Neural cell (in vitro differentiated cells): ENCODE measurements around the gene LYPLAL1. TPM values are rescaled to one million over a fixed set of nuclear protein-coding genes. Genes with fewer than 3 reads are reported as not detected.

Experiments used
- H2AFZ ChIP-seq: fragments of 200-600, 300-800 bp; sonication (generic), shearing (Covaris generic); 2 replicates; pipeline ENCODE4 v1.6.0; 2014; ENCODE audit warnings: low read depth, mild to moderate bottlenecking, antibody characterized with exemption, low read length, moderate library complexity
- H3F3A ChIP-seq: fragments of 200-600 bp; shearing (Covaris generic); 2 replicates; pipeline ENCODE4 v1.6.1; 2016; ENCODE audit warnings: mild to moderate bottlenecking, moderate library complexity, mixed read lengths, antibody characterized with exemption, low read length; ENCODE audit not compliant: insufficient read depth, poor library complexity, severe bottlenecking
- H3K27ac ChIP-seq: fragments of 200-600, 300-800 bp; sonication (generic), shearing (Covaris generic); 2 replicates; pipeline ENCODE4 v1.5.1; 2014; ENCODE audit warnings: mild to moderate bottlenecking, low read length, moderate library complexity
- H3K27me3 ChIP-seq: fragments of 300-800, 200-600 bp; sonication (generic), shearing (Covaris generic); 2 replicates; pipeline ENCODE4 v1.6.0; 2014; ENCODE audit warnings: mild to moderate bottlenecking, low read depth, low read length, moderate library complexity; ENCODE audit not compliant: insufficient read depth
- H3K36me3 ChIP-seq: fragments of 300-800, 200-600 bp; sonication (generic), shearing (Covaris generic); 2 replicates; pipeline ENCODE4 v1.5.1; 2014; ENCODE audit warnings: mild to moderate bottlenecking, antibody characterized with exemption, low read length, moderate library complexity; ENCODE audit not compliant: insufficient read depth
- H3K4me2 ChIP-seq: fragments of 300-800, 200-600 bp; sonication (generic), shearing (Covaris generic); 2 replicates; pipeline ENCODE4 v1.6.0; 2014; ENCODE audit warnings: mild to moderate bottlenecking, low read length
- H3K4me3 ChIP-seq: fragments of 300-800, 200-600 bp; sonication (generic), shearing (Covaris generic); 2 replicates; pipeline ENCODE4 v1.5.1; 2014; ENCODE audit warnings: mild to moderate bottlenecking, low read length, moderate library complexity
- H3K79me2 ChIP-seq: fragments of 200-600 bp; shearing (Covaris generic); replicated peaks from 2 replicates; pipeline ENCODE4 v1.6.0; 2014; ENCODE audit warnings: mild to moderate bottlenecking, low read length, moderate library complexity; ENCODE audit not compliant: insufficient read depth
- H3K9ac ChIP-seq: fragments of 300-800, 200-600 bp; sonication (generic), shearing (Covaris generic); 2 replicates; pipeline ENCODE4 v1.6.1; 2016; ENCODE audit warnings: mild to moderate bottlenecking, low read length, mixed read lengths
- H3K9me2 ChIP-seq: fragments of 200-600 bp; shearing (Covaris generic); 2 replicates; pipeline ENCODE4 v1.6.1; 2016; ENCODE audit warnings: mild to moderate bottlenecking, low read length, mixed read lengths; ENCODE audit not compliant: insufficient read depth
- H3K9me3 ChIP-seq: fragments of 200-600, 300-800 bp; sonication (generic), shearing (Covaris generic); 2 replicates; pipeline ENCODE4 v1.6.1; 2016; ENCODE audit warnings: mild to moderate bottlenecking, mixed run types, low read length, moderate library complexity, mixed read lengths
- H4K20me1 ChIP-seq: fragments of 200-600 bp; shearing (Covaris generic); 2 replicates; pipeline ENCODE4 v1.6.1; 2016; ENCODE audit warnings: mild to moderate bottlenecking, mixed run types; ENCODE audit not compliant: insufficient read depth
- CTCF ChIP-seq: fragments of 450-650 bp; IDR thresholded peaks from 2 replicates; pipeline ENCODE4 v1.5.1; 2014; ENCODE audit warnings: antibody characterized with exemption, mild to moderate bottlenecking, moderate library complexity; ENCODE audit not compliant: poor library complexity, severe bottlenecking
- EP300 ChIP-seq: fragments of 450-650 bp; conservative IDR thresholded peaks from 2 replicates; pipeline ENCODE4 v1.6.1; 2014; ENCODE audit warnings: antibody characterized with exemption, mild to moderate bottlenecking, moderate library complexity; ENCODE audit not compliant: poor library complexity, severe bottlenecking
- EZH2 ChIP-seq: fragments of 200-600, 300-800 bp; shearing (Covaris generic), sonication (generic); IDR thresholded peaks from 2 replicates; pipeline ENCODE4 v1.6.1; 2014; ENCODE audit warnings: antibody characterized with exemption, low read length, borderline replicate concordance, mild to moderate bottlenecking; ENCODE audit not compliant: insufficient read depth, poor library complexity, severe bottlenecking
- MXI1 ChIP-seq: fragments of 450-650 bp; conservative IDR thresholded peaks from 2 replicates; pipeline ENCODE4 v1.6.1; 2014; ENCODE audit warnings: antibody characterized with exemption, mild to moderate bottlenecking; ENCODE audit not compliant: poor library complexity, severe bottlenecking
- POLR2AphosphoS5 ChIP-seq: IDR thresholded peaks from 2 replicates; pipeline ENCODE4 v1.6.1; 2012
- RAD21 ChIP-seq: fragments of 450-650 bp; conservative IDR thresholded peaks from 2 replicates; pipeline ENCODE4 v1.6.1; 2014; ENCODE audit warnings: antibody characterized with exemption, mild to moderate bottlenecking, moderate library complexity
- SMC3 ChIP-seq: fragments of 450-650 bp; conservative IDR thresholded peaks from 2 replicates; pipeline ENCODE4 v1.6.1; 2014; ENCODE audit warnings: antibody characterized with exemption, mild to moderate bottlenecking, moderate library complexity; ENCODE audit not compliant: poor library complexity
- TAF1 ChIP-seq: IDR thresholded peaks from 2 replicates; pipeline ENCODE4 v1.6.1; 2012; ENCODE audit warnings: low read depth
- polyA plus RNA-seq: library from polyadenylated mRNA; depleted of rRNA; stranded (reverse); fragments of >200 nt; gene quantifications from 2 replicates; pipeline ENCODE4 v1.2.3, GENCODE V29; 2014
- TF ChIP-seq, protein P1 (sequence below): IDR thresholded peaks from 2 replicates; pipeline ENCODE4 v1.6.1; 2012; ENCODE audit warnings: borderline replicate concordance

LYPLAL1 gene
- polyA plus RNA-seq, 1 donor from 2014 or later, result 38.1 TPM

- Histone ChIP-seq H3K27me3 (no peaks in the 10 kb centered on the region), H4K20me1 (no peaks in the 10 kb centered on the region), H3K36me3 (no peaks in the 10 kb centered on the region), H3K4me3 (no peak overlapping the region), H3K9me2 (no peaks in the 10 kb centered on the region), H3F3A (no peaks in the 10 kb centered on the region), H2AFZ (no peak overlapping the region), H3K9me3 (no peaks in the 10 kb centered on the region), H3K4me2 (no peak overlapping the region), H3K9ac (no peak overlapping the region), H3K79me2 (no peaks in the 10 kb centered on the region), H3K27ac (no peak overlapping the region)
- TF ChIP-seq RAD21 (no peak), EZH2 (no peak), CTCF (no peak), EP300 (no peak), POLR2AphosphoS5 (no peak)
These were observed 28.9 kb upstream of the LYPLAL1 start for GRCh38 chr1:219144658-219145315.

GRCh38 chr1:219147571-219148019 is 26.1 kb upstream of the LYPLAL1 start:
- Histone ChIP-seq H3K27me3 (no peaks in the 10 kb centered on the region), H3F3A (no peaks in the 10 kb centered on the region), H3K9ac (no peak overlapping the region), H3K9me2 (no peaks in the 10 kb centered on the region), H4K20me1 (no peaks in the 10 kb centered on the region), H2AFZ (no peak overlapping the region), H3K4me2 (no peak overlapping the region), H3K36me3 (no peaks in the 10 kb centered on the region), H3K9me3 (no peaks in the 10 kb centered on the region), H3K27ac (no peak overlapping the region), H3K4me3 (no peak overlapping the region), H3K79me2 (no peaks in the 10 kb centered on the region)
- TF ChIP-seq EP300, result no peak
- no peak for TF ChIP-seq CTCF
- no peak for TF ChIP-seq RAD21
- no peak for TF ChIP-seq EZH2
- no peak for TF ChIP-seq MXI1
- TF ChIP-seq POLR2AphosphoS5, result no peak
- no peak for TF ChIP-seq TAF1
- TF ChIP-seq SMC3, result no peak
- TF ChIP-seq, protein P1, sequence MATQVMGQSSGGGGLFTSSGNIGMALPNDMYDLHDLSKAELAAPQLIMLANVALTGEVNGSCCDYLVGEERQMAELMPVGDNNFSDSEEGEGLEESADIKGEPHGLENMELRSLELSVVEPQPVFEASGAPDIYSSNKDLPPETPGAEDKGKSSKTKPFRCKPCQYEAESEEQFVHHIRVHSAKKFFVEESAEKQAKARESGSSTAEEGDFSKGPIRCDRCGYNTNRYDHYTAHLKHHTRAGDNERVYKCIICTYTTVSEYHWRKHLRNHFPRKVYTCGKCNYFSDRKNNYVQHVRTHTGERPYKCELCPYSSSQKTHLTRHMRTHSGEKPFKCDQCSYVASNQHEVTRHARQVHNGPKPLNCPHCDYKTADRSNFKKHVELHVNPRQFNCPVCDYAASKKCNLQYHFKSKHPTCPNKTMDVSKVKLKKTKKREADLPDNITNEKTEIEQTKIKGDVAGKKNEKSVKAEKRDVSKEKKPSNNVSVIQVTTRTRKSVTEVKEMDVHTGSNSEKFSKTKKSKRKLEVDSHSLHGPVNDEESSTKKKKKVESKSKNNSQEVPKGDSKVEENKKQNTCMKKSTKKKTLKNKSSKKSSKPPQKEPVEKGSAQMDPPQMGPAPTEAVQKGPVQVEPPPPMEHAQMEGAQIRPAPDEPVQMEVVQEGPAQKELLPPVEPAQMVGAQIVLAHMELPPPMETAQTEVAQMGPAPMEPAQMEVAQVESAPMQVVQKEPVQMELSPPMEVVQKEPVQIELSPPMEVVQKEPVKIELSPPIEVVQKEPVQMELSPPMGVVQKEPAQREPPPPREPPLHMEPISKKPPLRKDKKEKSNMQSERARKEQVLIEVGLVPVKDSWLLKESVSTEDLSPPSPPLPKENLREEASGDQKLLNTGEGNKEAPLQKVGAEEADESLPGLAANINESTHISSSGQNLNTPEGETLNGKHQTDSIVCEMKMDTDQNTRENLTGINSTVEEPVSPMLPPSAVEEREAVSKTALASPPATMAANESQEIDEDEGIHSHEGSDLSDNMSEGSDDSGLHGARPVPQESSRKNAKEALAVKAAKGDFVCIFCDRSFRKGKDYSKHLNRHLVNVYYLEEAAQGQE, result no peak
